ENCODE measurements around the gene PNPLA3. TPM values are rescaled to one million over a fixed set of nuclear protein-coding genes. Genes with fewer than 3 reads are reported as not detected.

Gene PNPLA3
- polyA plus RNA-seq, 1 of the 3 experiments (the other 2 are of a cell fraction) = 3.2 TPM

GRCh38 chr22:43972931-43973462 lies 49.4 kb downstream of the PNPLA3 start:
- Histone ChIP-seq H4K20me1 (ENCODE audit: insufficient read depth) (0 out of 2 replicates have a peak, but pooled peaks cover 5% of the 10 kb centered on the region), H3K9me2 (no peaks in the 10 kb centered on the region), H3K9me3 (no peaks in the 10 kb centered on the region), H3K36me3 (replicated peaks in 1 of 2; ENCODE audit: control insufficient read depth in 1 of 2, insufficient read depth in 2 of 2, low read length in 1 of 2) (peaks cover 20 to 88% of the 10 kb centered on the region in 2 experiments), H2AFZ (ENCODE audit: low read depth) (no peak overlapping the region), H3K27ac (ENCODE audit: low read depth in 2 of 2, low read length in 1 of 2) (no peak overlapping the region), H3K4me1 (ENCODE audit: control insufficient read depth in 1 of 2, insufficient read depth in 2 of 2, low read depth in 1 of 2, low read length in 1 of 2) (no peaks in the 10 kb centered on the region), H3K27me3 (ENCODE audit: insufficient read depth) (no peaks in the 10 kb centered on the region), H3K4me3 (ENCODE audit: low read depth in 2 of 2, low read length in 1 of 2) (no peak overlapping the region), H3K4me2 (no peak overlapping the region), H3F3A (replicated peaks; ENCODE audit: insufficient read depth) (no peaks in the 10 kb centered on the region), H3K9ac (no peak overlapping the region), H3K79me2 (ENCODE audit: insufficient read depth) (no peaks in the 10 kb centered on the region)
- WGBS (ENCODE audit: low lambda C conversion rate) = 96% methylated on average over 10 of the region's 10 CpGs
- ChIA-PET CTCF (interaction anchor here (0.9 to 2.1 kb wide), 4 partner anchors 20 to 653 kb away, joined by 3 to 10 read pairs (median 6); no protein-coding TSS in a partner anchor), POLR2A (no interaction called here)
- DNase-seq = no peak
- TF ChIP-seq FOXM1 (IDR thresholded peaks at IDR 0.05; ENCODE audit: low read depth) (no peak), FOXJ3 (CRISPR knock-in tag; IDR thresholded peaks at IDR 0.05) (no peak), USF2 (IDR thresholded peaks at IDR 0.05; ENCODE audit: borderline replicate concordance, low read depth, low read length) (no peak), ELF1 (IDR thresholded peaks at IDR 0.05) (no peak), TCF12 (IDR thresholded peaks at IDR 0.05) (no peak), RAD21 (IDR thresholded peaks at IDR 0.05; ENCODE audit: low read length) (no peak), TAF1 (IDR thresholded peaks at IDR 0.05; ENCODE audit: borderline replicate concordance, low read depth, low read length) (no peak), SMC3 (IDR thresholded peaks at IDR 0.05; ENCODE audit: low read depth, low read length) (no peak), FOSL2 (IDR thresholded peaks at IDR 0.05; ENCODE audit: borderline replicate concordance, low read depth) (no peak), USF1 (IDR thresholded peaks at IDR 0.05; ENCODE audit: borderline replicate concordance, low read depth) (no peak)

- no peaks in the 10 kb centered on the region for H3K4me1 ChIP-seq (ENCODE audit: control insufficient read depth in 1 of 2, insufficient read depth in 2 of 2, low read depth in 1 of 2, low read length in 1 of 2)
- no peaks in the 10 kb centered on the region for H3K9me2 ChIP-seq
- no peak overlapping the region for H3K27ac ChIP-seq (ENCODE audit: low read depth in 2 of 2, low read length in 1 of 2)
- no peaks in the 10 kb centered on the region for H3K27me3 ChIP-seq (ENCODE audit: insufficient read depth)
- H3K9ac ChIP-seq = no peak overlapping the region
- H4K20me1 ChIP-seq (ENCODE audit: insufficient read depth) = 0 out of 2 replicates have a peak, but pooled peaks cover 5% of the 10 kb centered on the region
- 93% methylated on average over 17 of the region's 19 CpGs for WGBS (ENCODE audit: low lambda C conversion rate)
- DNase-seq = no peak
- no peaks in the 10 kb centered on the region for H3K9me3 ChIP-seq
- TF ChIP-seq EZH2phosphoT487 (IDR thresholded peaks at IDR 0.05; ENCODE audit: borderline replicate concordance, low read depth) = no peak
- TF ChIP-seq ZBTB33 (IDR thresholded peaks at IDR 0.05; ENCODE audit: borderline replicate concordance, low read depth) = no peak
- no peak for TF ChIP-seq SIN3A (IDR thresholded peaks at IDR 0.05; ENCODE audit: borderline replicate concordance, low read depth, low read length)
- TF ChIP-seq FOXJ3 (CRISPR knock-in tag; IDR thresholded peaks at IDR 0.05) = no peak
- no peak for TF ChIP-seq NRF1 (IDR thresholded peaks at IDR 0.05; ENCODE audit: low read depth, low read length)
- no peak for TF ChIP-seq USF2 (IDR thresholded peaks at IDR 0.05; ENCODE audit: borderline replicate concordance, low read depth, low read length)
- no peak for TF ChIP-seq MEF2A (IDR thresholded peaks at IDR 0.05; ENCODE audit: borderline replicate concordance, low read depth)
- no peak for TF ChIP-seq TAF1 (IDR thresholded peaks at IDR 0.05; ENCODE audit: borderline replicate concordance, low read depth, low read length)
- no peak for TF ChIP-seq GABPA (IDR thresholded peaks at IDR 0.05; ENCODE audit: low read depth)
- TF ChIP-seq USF1 (IDR thresholded peaks at IDR 0.05; ENCODE audit: borderline replicate concordance, low read depth) = no peak
- TF ChIP-seq PBX3 (IDR thresholded peaks at IDR 0.05) = no peak
- TF ChIP-seq NFIC (IDR thresholded peaks at IDR 0.05; ENCODE audit: borderline replicate concordance) = no peak
- TF ChIP-seq RCOR1 (IDR thresholded peaks at IDR 0.05; ENCODE audit: low read length) = no peak
- no peak overlapping the region for H3K4me3 ChIP-seq (ENCODE audit: low read depth in 2 of 2, low read length in 1 of 2)
- H3F3A ChIP-seq (replicated peaks; ENCODE audit: insufficient read depth) = no peaks in the 10 kb centered on the region
- H3K79me2 ChIP-seq (ENCODE audit: insufficient read depth) = no peaks in the 10 kb centered on the region
- CTCF ChIA-PET = interaction anchor here (0.8 to 2.1 kb wide), 5 partner anchors 19 to 710 kb away, joined by 3 to 10 read pairs (median 6); no protein-coding TSS in a partner anchor
- no peak overlapping the region for H2AFZ ChIP-seq (ENCODE audit: low read depth)
- POLR2A ChIA-PET = no interaction called here
- no peak overlapping the region for H3K4me2 ChIP-seq
- peaks cover 11 to 85% of the 10 kb centered on the region in 2 experiments for H3K36me3 ChIP-seq (replicated peaks in 1 of 2; ENCODE audit: control insufficient read depth in 1 of 2, insufficient read depth in 2 of 2, low read length in 1 of 2)
Observed at GRCh38 chr22:43974028-43974545, 50.5 kb downstream of the PNPLA3 start.

All from SK-N-SH (cell line).